Lower lobe of right lung (tissue), 2 donors: Measurements from ENCODE around the gene PAIP2. TPM values are rescaled to one million over a fixed set of nuclear protein-coding genes. Genes with fewer than 3 reads are reported as not detected.

Experiments used
- ATAC-seq, 2 donors: fragments of 200-7000 bp; cut with Tn5 transposase; one replicate each; pipeline ENCODE4 v1.9.1; 2020 to 2022; ENCODE audit warnings: mild to moderate bottlenecking in 2 of 2, moderate library complexity in 2 of 2
- DNase-seq: peaks from one replicate; pipeline ENCODE4 v3.0.0-alpha.2; 2020
- H3K27ac ChIP-seq: fragments of 200-600 bp; one replicate; pipeline ENCODE4 v1.8.0; 2022
- H3K27me3 ChIP-seq: fragments of 200-600 bp; one replicate; pipeline ENCODE4 v1.8.0; 2022; ENCODE audit warnings: low read depth
- H3K36me3 ChIP-seq: fragments of 200-600 bp; one replicate; pipeline ENCODE4 v1.8.0; 2022; ENCODE audit warnings: mild to moderate bottlenecking
- H3K4me1 ChIP-seq: fragments of 200-600 bp; one replicate; pipeline ENCODE4 v1.8.0; 2022
- H3K4me3 ChIP-seq: fragments of 200-600 bp; one replicate; pipeline ENCODE4 v1.8.0; 2022; ENCODE audit warnings: mild to moderate bottlenecking
- H3K9me3 ChIP-seq: fragments of 200-600 bp; one replicate; pipeline ENCODE4 v1.8.0; 2022
- CTCF ChIP-seq: fragments of 200-600 bp; IDR thresholded peaks from one replicate; pipeline ENCODE4 v1.8.0; 2022; ENCODE audit warnings: antibody characterized with exemption, mild to moderate bottlenecking
- intact Hi-C: fragments of 100-400 bp; cut with DNase I; formaldehyde crosslinking; loops from one replicate; pipeline ENCODE4 v1.11.0; 2022
- total RNA-seq: library from RNA; stranded (reverse); fragmentation: NEBNext Ultra II Directional; extraction: Animal tissue kit (Norgen Biotek cat#: 25700); gene quantifications from one replicate; pipeline ENCODE4 v1.2.1, GENCODE V29; 2021
- donor health status: DM: no; HTN: yes; CAD: no; lungs with severe emphysema.

PAIP2 gene
- total RNA-seq, 1 donor from 2014 or later: 84.1 TPM

- Histone ChIP-seq H3K4me3 (peak overlapping the region; percentile 65), H3K36me3 (no peaks in the 10 kb centered on the region), H3K4me1 (peaks cover 42% of the 10 kb centered on the region), H3K27me3 (peaks cover 31% of the 10 kb centered on the region), H3K9me3 (no peaks in the 10 kb centered on the region), H3K27ac (peak overlapping the region; percentile 36)
- ATAC-seq (peak; percentile 71 to 79), DNase-seq (peak; percentile 82)
- peak; percentile 60 for TF ChIP-seq CTCF
- intact Hi-C loops: no loop called here
These were observed 51.2 kb downstream of the PAIP2 start for GRCh38 chr5:139392678-139393496.

- intact Hi-C loops: no loop called here
- peak overlapping the region; percentile 11 for H3K27ac ChIP-seq
- H3K4me3 ChIP-seq: peak overlapping the region; percentile 65
- H3K9me3 ChIP-seq: no peaks in the 10 kb centered on the region
- ATAC-seq: no peak
- peaks cover 35% of the 10 kb centered on the region for H3K4me1 ChIP-seq
- DNase-seq: no peak
- H3K27me3 ChIP-seq: peaks cover 31% of the 10 kb centered on the region
- TF ChIP-seq CTCF: no peak
- H3K36me3 ChIP-seq: no peaks in the 10 kb centered on the region
These were observed 52.0 kb downstream of the PAIP2 start for GRCh38 chr5:139393497-139394122.

- Histone ChIP-seq H3K9me3 (no peaks in the 10 kb centered on the region), H3K27ac (peak overlapping the region; percentile 11), H3K36me3 (no peaks in the 10 kb centered on the region), H3K4me1 (peaks cover 35% of the 10 kb centered on the region), H3K27me3 (peaks cover 31% of the 10 kb centered on the region), H3K4me3 (peak overlapping the region; percentile 65)
- peak; percentile 32 to 60 for ATAC-seq
- intact Hi-C loops: no loop called here
- DNase-seq: no peak
- peak; percentile 42 for TF ChIP-seq CTCF
These were observed 52.5 kb downstream of the PAIP2 start for GRCh38 chr5:139394123-139394653.

GRCh38 chr5:139394654-139395566 lies 53.3 kb downstream of the PAIP2 start, which contains the start of gene PROB1:
TSS of gene PROB1 (minus strand) at chr5:139395104. CDS start at chr5:139395081, 23 bp downstream.
- intact Hi-C loops: no loop called here
- peak within 1 kb of the TSS; percentile 65 for H3K4me3 ChIP-seq
- H3K9me3 ChIP-seq: no peaks in the 10 kb centered on the region
- no peak for TF ChIP-seq CTCF
- H3K27ac ChIP-seq: peak within 1 kb of the TSS; percentile 11
- no peaks in the 10 kb centered on the region for H3K36me3 ChIP-seq
- H3K4me1 ChIP-seq: peaks cover 35% of the 10 kb centered on the region
- DNase-seq (no peak), ATAC-seq (peak in 1 of 2 donors; percentile 5)
- peaks cover 31% of the 10 kb centered on the region for H3K27me3 ChIP-seq
